Naive thymus-derived CD8-positive, alpha-beta T cell (primary cell): ENCODE results near the gene TMSB10. TPM values are rescaled to one million over a fixed set of nuclear protein-coding genes. Genes with fewer than 3 reads are reported as not detected.

ENCODE experiments used
- ATAC-seq, 2 donors: fragments of 150-1000 bp; cut with Tn5 transposase in 1 of 2; sonication (Bioruptor Pico), chemical (Tn5 transposase) in 1 of 2; 1 replicate in 1 of 2; 2 replicates in 1 of 2; pipeline ENCODE4 v1.10.0; 2021; ENCODE audit warnings: mild to moderate bottlenecking in 2 of 2, moderate library complexity in 2 of 2
- POLR2A ChIA-PET: fragments of 350-600 bp; sonication (Branson Sonifier 250); formaldehyde crosslinking; loops from one replicate; lab custom pipeline; 2021; ENCODE audit warnings: antibody characterized with exemption; lab: Charles Lee
- DNase-seq, 10 donors: peaks; one replicate each; pipeline versions ENCODE4 v3.0.0 to v3.0.0-alpha.2; 2020 to 2022
- H3K27ac Mint-ChIP-seq, 10 donors: one replicate each; pipeline ENCODE4 v1.8.0; 2020 to 2022; ENCODE audit warnings: mild to moderate bottlenecking in 10 of 10, mixed read lengths in 10 of 10, moderate library complexity in 4 of 10, inconsistent platforms in 1 of 10
- H3K27me3 Mint-ChIP-seq, 5 donors: one replicate each; pipeline ENCODE4 v1.8.0; 2021 to 2022; ENCODE audit warnings: mixed read lengths in 5 of 5
- H3K36me3 Mint-ChIP-seq, 3 donors: one replicate each; pipeline ENCODE4 v1.8.0; 2020 to 2022; ENCODE audit warnings: mixed read lengths in 3 of 3, mild to moderate bottlenecking in 2 of 3, inconsistent platforms in 1 of 3
- H3K4me1 Mint-ChIP-seq, 4 donors: one replicate each; pipeline ENCODE4 v1.8.0; 2021 to 2022; ENCODE audit warnings: mixed read lengths in 4 of 4
- H3K4me3 Mint-ChIP-seq, 10 donors: one replicate each; pipeline ENCODE4 v1.8.0; 2020 to 2022; ENCODE audit warnings: mild to moderate bottlenecking in 10 of 10, mixed read lengths in 10 of 10, moderate library complexity in 6 of 10, inconsistent platforms in 1 of 10
- H3K9me3 Mint-ChIP-seq, 9 donors: one replicate each; pipeline ENCODE4 v1.8.0; 2020 to 2022; ENCODE audit warnings: mixed read lengths in 9 of 9, mild to moderate bottlenecking in 3 of 9, inconsistent platforms in 1 of 9, moderate library complexity in 1 of 9
- polyA plus RNA-seq, 3 donors: library from polyadenylated mRNA; unstranded; fragments of 300-500 nt; fragmentation: Illumina TruSeq; gene quantifications; one replicate each; pipeline ENCODE4 v1.2.3, GENCODE V29; 2021
- total RNA-seq, 8 experiments: library from RNA in 2 of 8; stranded (reverse) in 2 of 8; gene quantifications; one replicate each; pipeline ENCODE4 v1.2.3 and lab custom pipeline; 2021 to 2026

Gene TMSB10
- total and polyA plus RNA-seq, 5 experiments from 2014 or later: 1,479 to 8,855 (median 6,950) TPM

GRCh38 chr2:84891355-84892010 is 14.0 kb upstream of the TMSB10 start:
- no peaks in the 10 kb centered on the region for H3K36me3 Mint-ChIP-seq
- peak overlapping the region in 6 of 10 donors; percentile 21 to 56 (median 34) for H3K27ac Mint-ChIP-seq
- ATAC-seq: no peak
- no peaks in the 10 kb centered on the region for H3K27me3 Mint-ChIP-seq
- no peak overlapping the region for H3K4me3 Mint-ChIP-seq
- POLR2A ChIA-PET: interaction anchor here (1.3 to 8.6 kb wide), 4 partner anchors 11 to 49 kb away, joined by 3 to 249 read pairs (median 42); partner anchors contain the start of genes TMSB10 and TRABD2A
- DNase-seq: no peak
- peaks cover 37 to 72% (median 62%) of the 10 kb centered on the region in 4 donors for H3K4me1 Mint-ChIP-seq
- no peaks in the 10 kb centered on the region for H3K9me3 Mint-ChIP-seq

GRCh38 chr2:84894131-84894586 is 11.3 kb upstream of the TMSB10 start:
- POLR2A ChIA-PET: interaction anchor here (0.6 to 6.6 kb wide), 15 partner anchors 9 to 63 kb away, joined by 3 to 124 read pairs (median 4); partner anchors contain the start of genes TMSB10 and TRABD2A

GRCh38 chr2:84894758-84895520 is 10.5 kb upstream of the TMSB10 start:
- Mint-ChIP-seq H3K4me3 (peak overlapping the region; percentile 58 to 86 (median 70)), H3K9me3 (no peaks in the 10 kb centered on the region), H3K4me1 (peaks cover 29 to 72% (median 62%) of the 10 kb centered on the region in 4 donors), H3K27ac (peak overlapping the region; percentile 56 to 98 (median 96)), H3K27me3 (no peaks in the 10 kb centered on the region), H3K36me3 (no peaks in the 10 kb centered on the region)
- POLR2A ChIA-PET: interaction anchor here (0.6 to 6.6 kb wide), 14 partner anchors 10 to 63 kb away, joined by 3 to 124 read pairs (median 4); partner anchors contain the start of genes TMSB10 and TRABD2A
- DNase-seq (peak in 4 of 10 donors; percentile 26 to 54 (median 50)), ATAC-seq (peak; percentile 74 to 80)

More at GRCh38 chr2:84894131-84894586, 11.3 kb upstream of the TMSB10 start:
- peaks cover 34 to 70% (median 62%) of the 10 kb centered on the region in 4 donors for H3K4me1 Mint-ChIP-seq
- peak overlapping the region; percentile 58 to 86 (median 70) for H3K4me3 Mint-ChIP-seq
- no peaks in the 10 kb centered on the region for H3K27me3 Mint-ChIP-seq
- no peaks in the 10 kb centered on the region for H3K36me3 Mint-ChIP-seq
- H3K9me3 Mint-ChIP-seq: no peaks in the 10 kb centered on the region
- no peak for DNase-seq
- peak; percentile 12 to 24 for ATAC-seq
- peak overlapping the region; percentile 56 to 98 (median 96) for H3K27ac Mint-ChIP-seq

GRCh38 chr2:84896567-84896966 is 8.9 kb upstream of the TMSB10 start:
- no peaks in the 10 kb centered on the region for H3K9me3 Mint-ChIP-seq
- no peaks in the 10 kb centered on the region for H3K27me3 Mint-ChIP-seq
- H3K4me3 Mint-ChIP-seq: peak overlapping the region in 3 of 10 donors; percentile 10 to 29 (median 12)
- no peak for DNase-seq
- H3K4me1 Mint-ChIP-seq: peaks cover 30 to 79% (median 74%) of the 10 kb centered on the region in 4 donors
- H3K27ac Mint-ChIP-seq: peak overlapping the region in 9 of 10 donors; percentile 41 to 98 (median 89)
- H3K36me3 Mint-ChIP-seq: no peaks in the 10 kb centered on the region
- ATAC-seq: no peak
- POLR2A ChIA-PET: interaction anchor here (6.6 to 12.5 kb wide), 2 partner anchors 9 to 25 kb away, joined by 124 to 361 read pairs; partner anchors contain the start of gene TMSB10

- Mint-ChIP-seq H3K4me3 (peak overlapping the region in 2 of 10 donors; percentile 70 to 72), H3K27me3 (no peaks in the 10 kb centered on the region), H3K27ac (peak overlapping the region; percentile 32 to 98 (median 94)), H3K4me1 (peaks cover 32 to 83% (median 80%) of the 10 kb centered on the region in 4 donors), H3K36me3 (no peaks in the 10 kb centered on the region), H3K9me3 (no peaks in the 10 kb centered on the region)
- no peak for DNase-seq
- ATAC-seq: no peak
- POLR2A ChIA-PET: interaction anchor here (0.7 to 12.5 kb wide), 8 partner anchors 8 to 102 kb away, joined by 3 to 361 read pairs (median 65); partner anchors contain the start of genes TMSB10 and TRABD2A
These were observed 7.7 kb upstream of the TMSB10 start for GRCh38 chr2:84897773-84898172.

GRCh38 chr2:84899304-84900204 is 5.9 kb upstream of the TMSB10 start:
- POLR2A ChIA-PET: interaction anchor here (0.5 to 12.5 kb wide), 5 partner anchors 6 to 22 kb away, joined by 4 to 361 read pairs (median 249); partner anchors contain the start of genes TMSB10 and TRABD2A
- H3K27me3 Mint-ChIP-seq: no peaks in the 10 kb centered on the region
- DNase-seq (no peak), ATAC-seq (no peak)
- peak overlapping the region in 9 of 10 donors; percentile 68 to 98 (median 89) for H3K27ac Mint-ChIP-seq
- H3K9me3 Mint-ChIP-seq: no peaks in the 10 kb centered on the region
- peaks cover 29 to 91% (median 87%) of the 10 kb centered on the region in 4 donors for H3K4me1 Mint-ChIP-seq
- H3K36me3 Mint-ChIP-seq: no peaks in the 10 kb centered on the region
- peak overlapping the region in 1 of 10 donors; percentile 13 for H3K4me3 Mint-ChIP-seq

GRCh38 chr2:84900971-84901370 is 4.5 kb upstream of the TMSB10 start:
- peaks cover 21 to 79% (median 76%) of the 10 kb centered on the region in 4 donors for H3K4me1 Mint-ChIP-seq
- POLR2A ChIA-PET: interaction anchor here (11.7 to 12.5 kb wide), 3 partner anchors 13 to 22 kb away, joined by 249 to 361 read pairs (median 289); partner anchors contain the start of gene TRABD2A
- H3K27ac Mint-ChIP-seq: peak overlapping the region; percentile 1 to 98 (median 9)
- H3K36me3 Mint-ChIP-seq: peaks cover 0 to 4% (median under 1%) of the 10 kb centered on the region in 3 donors
- H3K4me3 Mint-ChIP-seq: no peak overlapping the region
- ATAC-seq: no peak
- no peaks in the 10 kb centered on the region for H3K9me3 Mint-ChIP-seq
- no peaks in the 10 kb centered on the region for H3K27me3 Mint-ChIP-seq
- no peak for DNase-seq

GRCh38 chr2:84901593-84902120 is 3.8 kb upstream of the TMSB10 start:
- Mint-ChIP-seq H3K27ac (peak overlapping the region in 7 of 10 donors; percentile 4 to 98 (median 68)), H3K27me3 (no peaks in the 10 kb centered on the region), H3K4me3 (no peak overlapping the region), H3K4me1 (peaks cover 19 to 75% (median 72%) of the 10 kb centered on the region in 4 donors), H3K36me3 (peaks cover 4 to 11% (median 8%) of the 10 kb centered on the region in 3 donors), H3K9me3 (no peaks in the 10 kb centered on the region)
- ATAC-seq (no peak), DNase-seq (no peak)
- POLR2A ChIA-PET: interaction anchor here (1.0 to 12.5 kb wide), 4 partner anchors 13 to 714 kb away, joined by 3 to 361 read pairs (median 269); partner anchors contain the start of genes TRABD2A and USP39

GRCh38 chr2:84902526-84902925 is 2.9 kb upstream of the TMSB10 start:
- no peak for ATAC-seq
- peak overlapping the region in 3 of 10 donors; percentile 0 to 48 (median 5) for H3K4me3 Mint-ChIP-seq
- peak overlapping the region in 9 of 10 donors; percentile 38 to 98 (median 89) for H3K27ac Mint-ChIP-seq
- no peak for DNase-seq
- peaks cover 0 to 3% (median 0%) of the 10 kb centered on the region in 9 donors for H3K9me3 Mint-ChIP-seq
- peaks cover 10 to 20% (median 14%) of the 10 kb centered on the region in 3 donors for H3K36me3 Mint-ChIP-seq
- POLR2A ChIA-PET: interaction anchor here (1.0 to 12.5 kb wide), 6 partner anchors 6 to 714 kb away, joined by 3 to 361 read pairs (median 186); partner anchors contain the start of genes TRABD2A and USP39
- H3K4me1 Mint-ChIP-seq: peaks cover 24 to 80% (median 72%) of the 10 kb centered on the region in 4 donors
- no peaks in the 10 kb centered on the region for H3K27me3 Mint-ChIP-seq

GRCh38 chr2:84904151-84904550 is 1.3 kb upstream of the TMSB10 start:
- Mint-ChIP-seq H3K36me3 (peaks cover 10 to 22% (median 14%) of the 10 kb centered on the region in 3 donors), H3K27ac (peak overlapping the region in 9 of 10 donors; percentile 91 to 98 (median 96)), H3K4me1 (peaks cover 28 to 80% (median 72%) of the 10 kb centered on the region in 4 donors), H3K27me3 (no peaks in the 10 kb centered on the region), H3K4me3 (peak overlapping the region; percentile 90 to 98 (median 94)), H3K9me3 (peaks cover 0 to 6% (median 0%) of the 10 kb centered on the region in 9 donors)
- POLR2A ChIA-PET: interaction anchor here (1.0 to 12.5 kb wide), 10 partner anchors 8 to 397 kb away, joined by 3 to 361 read pairs (median 42); partner anchors contain the start of genes KCMF1 and TRABD2A
- ATAC-seq: no peak
- no peak for DNase-seq
